ENCODE measurements around the gene MOSMO.

Gene MOSMO

GRCh38 chr16:22077700-22078313 is 69.9 kb downstream of the MOSMO start:
- peak; percentile 84 for TF ChIP-seq RAD21 (IDR thresholded peaks at IDR 0.05; ENCODE audit: low read depth)
- TF ChIP-seq MAX (IDR thresholded peaks at IDR 0.05), result no peak
- no peak for TF ChIP-seq USF1 (IDR thresholded peaks at IDR 0.05)
- no peak for TF ChIP-seq ZBTB7A (IDR thresholded peaks at IDR 0.05; ENCODE audit: low read depth)

GRCh38 chr16:22078656-22079055 is 70.7 kb downstream of the MOSMO start:
- TF ChIP-seq MAX (IDR thresholded peaks at IDR 0.05), result no peak
- TF ChIP-seq TAF1 (IDR thresholded peaks at IDR 0.05; ENCODE audit: low read depth), result no peak
- no peak for TF ChIP-seq CEBPB (IDR thresholded peaks at IDR 0.05)
- TF ChIP-seq REST (IDR thresholded peaks at IDR 0.05; ENCODE audit: low read depth), result no peak
- no peak for TF ChIP-seq YY1 (IDR thresholded peaks at IDR 0.05; ENCODE audit: low read depth)
- TF ChIP-seq RAD21 (IDR thresholded peaks at IDR 0.05; ENCODE audit: low read depth), result no peak
- TF ChIP-seq TCF12 (IDR thresholded peaks at IDR 0.05; ENCODE audit: low read depth), result no peak
- no peak for TF ChIP-seq TEAD4 (IDR thresholded peaks at IDR 0.05)
- no peak for TF ChIP-seq ZBTB7A (IDR thresholded peaks at IDR 0.05; ENCODE audit: low read depth)
- TF ChIP-seq FOXM1 (IDR thresholded peaks at IDR 0.05; ENCODE audit: borderline replicate concordance, low read depth), result no peak
- TF ChIP-seq EP300 (IDR thresholded peaks at IDR 0.05; ENCODE audit: borderline replicate concordance), result no peak
- no peak for TF ChIP-seq USF1 (IDR thresholded peaks at IDR 0.05)
- no peak for TF ChIP-seq EGR1 (IDR thresholded peaks at IDR 0.05)
- TF ChIP-seq CREB1 (IDR thresholded peaks at IDR 0.05; ENCODE audit: low read depth), result no peak
- TF ChIP-seq NFIC (IDR thresholded peaks at IDR 0.05), result no peak

GRCh38 chr16:22081050-22081449 is 73.1 kb downstream of the MOSMO start:
- no peak for TF ChIP-seq EGR1 (IDR thresholded peaks at IDR 0.05)
- TF ChIP-seq MAX (IDR thresholded peaks at IDR 0.05), result no peak
- TF ChIP-seq NFIC (IDR thresholded peaks at IDR 0.05), result no peak
- TF ChIP-seq REST (IDR thresholded peaks at IDR 0.05; ENCODE audit: low read depth), result no peak
- no peak for TF ChIP-seq EP300 (IDR thresholded peaks at IDR 0.05; ENCODE audit: borderline replicate concordance)
- TF ChIP-seq CREB1 (IDR thresholded peaks at IDR 0.05; ENCODE audit: low read depth), result no peak
- no peak for TF ChIP-seq CEBPB (IDR thresholded peaks at IDR 0.05)
- no peak for TF ChIP-seq YY1 (IDR thresholded peaks at IDR 0.05; ENCODE audit: low read depth)
- no peak for TF ChIP-seq TEAD4 (IDR thresholded peaks at IDR 0.05)
- no peak for TF ChIP-seq ZBTB7A (IDR thresholded peaks at IDR 0.05; ENCODE audit: low read depth)
- no peak for TF ChIP-seq FOXM1 (IDR thresholded peaks at IDR 0.05; ENCODE audit: borderline replicate concordance, low read depth)
- TF ChIP-seq RAD21 (IDR thresholded peaks at IDR 0.05; ENCODE audit: low read depth), result no peak
- no peak for TF ChIP-seq TAF1 (IDR thresholded peaks at IDR 0.05; ENCODE audit: low read depth)
- no peak for TF ChIP-seq TCF12 (IDR thresholded peaks at IDR 0.05; ENCODE audit: low read depth)
- no peak for TF ChIP-seq USF1 (IDR thresholded peaks at IDR 0.05)

GRCh38 chr16:22086440-22086839 is 78.5 kb downstream of the MOSMO start:
- TF ChIP-seq YY1 (IDR thresholded peaks at IDR 0.05; ENCODE audit: low read depth) (no peak), NFIC (IDR thresholded peaks at IDR 0.05) (no peak), REST (IDR thresholded peaks at IDR 0.05; ENCODE audit: low read depth) (no peak), CEBPB (IDR thresholded peaks at IDR 0.05) (no peak), MAX (IDR thresholded peaks at IDR 0.05) (no peak), EP300 (IDR thresholded peaks at IDR 0.05; ENCODE audit: borderline replicate concordance) (no peak), USF1 (IDR thresholded peaks at IDR 0.05) (no peak), ZBTB7A (IDR thresholded peaks at IDR 0.05; ENCODE audit: low read depth) (no peak), RAD21 (IDR thresholded peaks at IDR 0.05; ENCODE audit: low read depth) (no peak)
